Measurements from ENCODE around the gene TMEM117.

TMEM117 gene

GRCh38 chr12:43835656-43836474 is at the start of gene TMEM117:
Gene TMEM117 (plus strand): TSS chr12:43836081.
- Histone ChIP-seq H3K4me1 (peaks cover 4% of the 10 kb centered on the region; the same call in 1 of the 2 replicates), H3K4me3 (peak within 1 kb of the TSS; percentile 45), H3K27me3 (ENCODE audit: low read depth) (no peaks in the 10 kb centered on the region), H3K9me3 (no peaks in the 10 kb centered on the region), H3K36me3 (replicated peaks) (no peaks in the 10 kb centered on the region)
- peak; percentile 39 to 63 for DNase-seq (ENCODE audit: low spot score in 2 of 2)
- in situ Hi-C loops (cut with MboI; ENCODE audit: low sequenced_read_pairs) = no loop called here

- H3K4me3 ChIP-seq = no peak overlapping the region
- H3K4me1 ChIP-seq = no peaks in the 10 kb centered on the region
- no peaks in the 10 kb centered on the region; the same call in 1 of the 2 replicates for H3K36me3 ChIP-seq (replicated peaks)
- no peaks in the 10 kb centered on the region for H3K9me3 ChIP-seq
- no peak for DNase-seq (ENCODE audit: low spot score in 2 of 2)
- in situ Hi-C loops (cut with MboI; ENCODE audit: low sequenced_read_pairs) = no loop called here
- H3K27me3 ChIP-seq (ENCODE audit: low read depth) = no peaks in the 10 kb centered on the region
Observed at GRCh38 chr12:43786899-43787693, 48.8 kb upstream of the TMEM117 start.

- H3K4me3 ChIP-seq = no peak overlapping the region
- H3K9me3 ChIP-seq = no peaks in the 10 kb centered on the region
- in situ Hi-C loops (cut with MboI; ENCODE audit: low sequenced_read_pairs) = no loop called here
- H3K36me3 ChIP-seq (replicated peaks) = no peaks in the 10 kb centered on the region; the same call in 1 of the 2 replicates
- no peak for DNase-seq (ENCODE audit: low spot score in 2 of 2)
- H3K27me3 ChIP-seq (ENCODE audit: low read depth) = no peaks in the 10 kb centered on the region
- H3K4me1 ChIP-seq = no peaks in the 10 kb centered on the region
Observed at GRCh38 chr12:43789941-43790340, 45.9 kb upstream of the TMEM117 start.

GRCh38 chr12:43795716-43796280 is 40.1 kb upstream of the TMEM117 start:
- Histone ChIP-seq H3K36me3 (replicated peaks) (peaks cover 34% of the 10 kb centered on the region), H3K4me3 (no peak overlapping the region), H3K4me1 (no peaks in the 10 kb centered on the region), H3K27me3 (ENCODE audit: low read depth) (no peaks in the 10 kb centered on the region), H3K9me3 (no peaks in the 10 kb centered on the region)
- in situ Hi-C loops (cut with MboI; ENCODE audit: low sequenced_read_pairs) = no loop called here
- DNase-seq (ENCODE audit: low spot score in 2 of 2) = no peak

GRCh38 chr12:43797561-43798217 is 38.2 kb upstream of the TMEM117 start:
- Histone ChIP-seq H3K4me3 (no peak overlapping the region), H3K4me1 (no peaks in the 10 kb centered on the region), H3K27me3 (ENCODE audit: low read depth) (no peaks in the 10 kb centered on the region), H3K36me3 (replicated peaks) (peaks cover 47% of the 10 kb centered on the region), H3K9me3 (no peaks in the 10 kb centered on the region)
- in situ Hi-C loops (cut with MboI; ENCODE audit: low sequenced_read_pairs) = no loop called here
- no peak for DNase-seq (ENCODE audit: low spot score in 2 of 2)

GRCh38 chr12:43805149-43805859 is 30.6 kb upstream of the TMEM117 start:
- no peaks in the 10 kb centered on the region for H3K9me3 ChIP-seq
- H3K36me3 ChIP-seq (replicated peaks) = peaks cover 26% of the 10 kb centered on the region
- H3K4me3 ChIP-seq = peak overlapping the region; percentile 90
- peak in 1 of 2 experiments; percentile 23 for DNase-seq (ENCODE audit: low spot score in 2 of 2)
- H3K4me1 ChIP-seq = peaks cover 17% of the 10 kb centered on the region
- H3K27me3 ChIP-seq (ENCODE audit: low read depth) = no peaks in the 10 kb centered on the region
- in situ Hi-C loops (cut with MboI; ENCODE audit: low sequenced_read_pairs) = no loop called here

GRCh38 chr12:43805860-43806736 is 29.8 kb upstream of the TMEM117 start, which contains the start of gene TWF1:
Gene TWF1 (minus strand): TSS chr12:43806317. CDS start chr12:43806245, 72 bp downstream.
- H3K4me3 ChIP-seq = peak within 1 kb of the TSS; percentile 90
- H3K27me3 ChIP-seq (ENCODE audit: low read depth) = no peaks in the 10 kb centered on the region
- no peaks in the 10 kb centered on the region for H3K9me3 ChIP-seq
- DNase-seq (ENCODE audit: low spot score in 2 of 2) = peak; percentile 73 to 86
- peaks cover 17% of the 10 kb centered on the region for H3K4me1 ChIP-seq
- in situ Hi-C loops (cut with MboI; ENCODE audit: low sequenced_read_pairs) = no loop called here
- peaks cover 20% of the 10 kb centered on the region for H3K36me3 ChIP-seq (replicated peaks)

GRCh38 chr12:43806737-43807072 is 29.2 kb upstream of the TMEM117 start:
- in situ Hi-C loops (cut with MboI; ENCODE audit: low sequenced_read_pairs) = no loop called here
- Histone ChIP-seq H3K9me3 (no peaks in the 10 kb centered on the region), H3K27me3 (ENCODE audit: low read depth) (no peaks in the 10 kb centered on the region), H3K4me3 (peak overlapping the region; percentile 90), H3K36me3 (replicated peaks) (peaks cover 14% of the 10 kb centered on the region), H3K4me1 (peaks cover 17% of the 10 kb centered on the region)
- no peak for DNase-seq (ENCODE audit: low spot score in 2 of 2)

- Histone ChIP-seq H3K9me3 (no peaks in the 10 kb centered on the region), H3K36me3 (replicated peaks) (peaks cover 11% of the 10 kb centered on the region), H3K27me3 (ENCODE audit: low read depth) (no peaks in the 10 kb centered on the region), H3K4me1 (peaks cover 17% of the 10 kb centered on the region), H3K4me3 (no peak overlapping the region)
- in situ Hi-C loops (cut with MboI; ENCODE audit: low sequenced_read_pairs) = no loop called here
- no peak for DNase-seq (ENCODE audit: low spot score in 2 of 2)
Observed at GRCh38 chr12:43807386-43807785, 28.5 kb upstream of the TMEM117 start.

- Histone ChIP-seq H3K27me3 (ENCODE audit: low read depth) (no peaks in the 10 kb centered on the region), H3K9me3 (no peaks in the 10 kb centered on the region), H3K4me3 (no peak overlapping the region), H3K4me1 (no peaks in the 10 kb centered on the region), H3K36me3 (replicated peaks) (no peaks in the 10 kb centered on the region)
- DNase-seq (ENCODE audit: low spot score in 2 of 2) = no peak
- in situ Hi-C loops (cut with MboI; ENCODE audit: low sequenced_read_pairs) = no loop called here
Observed at GRCh38 chr12:43812057-43812456, 23.8 kb upstream of the TMEM117 start.

GRCh38 chr12:43812926-43813325 is 23.0 kb upstream of the TMEM117 start:
- in situ Hi-C loops (cut with MboI; ENCODE audit: low sequenced_read_pairs) = no loop called here
- no peaks in the 10 kb centered on the region for H3K27me3 ChIP-seq (ENCODE audit: low read depth)
- no peaks in the 10 kb centered on the region for H3K4me1 ChIP-seq
- no peaks in the 10 kb centered on the region for H3K36me3 ChIP-seq (replicated peaks)
- no peak for DNase-seq (ENCODE audit: low spot score in 2 of 2)
- H3K4me3 ChIP-seq = no peak overlapping the region
- no peaks in the 10 kb centered on the region for H3K9me3 ChIP-seq

- no peaks in the 10 kb centered on the region for H3K27me3 ChIP-seq (ENCODE audit: low read depth)
- no peak for DNase-seq (ENCODE audit: low spot score in 2 of 2)
- H3K4me3 ChIP-seq = no peak overlapping the region
- H3K36me3 ChIP-seq (replicated peaks) = no peaks in the 10 kb centered on the region
- H3K9me3 ChIP-seq = no peaks in the 10 kb centered on the region
- in situ Hi-C loops (cut with MboI; ENCODE audit: low sequenced_read_pairs) = no loop called here
- H3K4me1 ChIP-seq = no peaks in the 10 kb centered on the region
Observed at GRCh38 chr12:43815416-43815815, 20.5 kb upstream of the TMEM117 start.

Measured in HAP-1 (cell line).